ENCODE measurements around the gene JAK1. TPM values are rescaled to one million over a fixed set of nuclear protein-coding genes. Genes with fewer than 3 reads are reported as not detected.

The JAK1 gene
- total RNA-seq, 4 donors from 2014 or later: 52.9 to 169 (median 126) TPM

DNA sequence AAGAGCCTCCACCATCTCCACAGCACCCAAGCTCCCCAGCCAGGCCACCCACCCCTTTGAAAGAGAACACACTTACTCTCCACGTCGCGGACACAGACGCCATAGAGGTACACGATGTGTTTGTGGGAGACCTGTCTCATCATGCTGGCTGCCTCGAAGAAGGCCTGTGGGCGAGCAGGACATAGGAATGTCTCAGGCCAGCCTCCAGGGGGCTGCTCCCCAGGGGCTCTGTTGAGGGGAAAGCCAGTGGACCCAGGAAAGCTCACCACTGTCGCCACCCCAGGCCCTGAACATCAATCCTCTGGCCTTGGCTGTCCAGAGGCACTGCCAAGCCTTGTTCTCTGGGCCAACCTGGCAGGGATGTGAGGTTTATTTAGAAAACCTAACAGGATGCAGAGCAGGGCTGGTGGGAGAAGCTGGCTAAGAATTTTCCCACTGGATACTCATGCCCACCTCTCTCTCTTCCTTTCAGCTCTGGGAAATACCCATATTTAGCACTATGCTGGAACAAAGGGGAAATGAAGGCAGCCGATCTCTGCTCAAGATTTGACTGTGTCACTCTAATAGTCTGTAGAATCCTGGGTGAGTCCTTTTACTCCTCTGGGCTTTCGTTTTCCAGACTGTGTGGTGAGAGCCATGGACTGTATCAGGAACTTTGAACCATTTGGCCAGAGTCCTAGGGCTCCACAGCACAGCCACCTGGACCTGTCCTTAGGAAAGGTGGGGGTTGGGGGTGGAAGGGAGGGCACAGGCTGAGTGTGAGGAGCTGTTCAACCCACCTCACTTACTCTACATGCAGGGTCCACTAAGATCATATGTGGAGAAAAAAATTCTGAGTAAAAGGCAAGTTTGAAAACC is 119.5 kb downstream of the JAK1 start:
- TF ChIP-seq EP300 (IDR thresholded peaks at IDR 0.05; ENCODE audit: low read depth) (no peak), POLR2AphosphoS5 (IDR thresholded peaks at IDR 0.05) (no peak), POLR2A (IDR thresholded peaks at IDR 0.05) (no peak)
- TF ChIP-seq, protein P1, sequence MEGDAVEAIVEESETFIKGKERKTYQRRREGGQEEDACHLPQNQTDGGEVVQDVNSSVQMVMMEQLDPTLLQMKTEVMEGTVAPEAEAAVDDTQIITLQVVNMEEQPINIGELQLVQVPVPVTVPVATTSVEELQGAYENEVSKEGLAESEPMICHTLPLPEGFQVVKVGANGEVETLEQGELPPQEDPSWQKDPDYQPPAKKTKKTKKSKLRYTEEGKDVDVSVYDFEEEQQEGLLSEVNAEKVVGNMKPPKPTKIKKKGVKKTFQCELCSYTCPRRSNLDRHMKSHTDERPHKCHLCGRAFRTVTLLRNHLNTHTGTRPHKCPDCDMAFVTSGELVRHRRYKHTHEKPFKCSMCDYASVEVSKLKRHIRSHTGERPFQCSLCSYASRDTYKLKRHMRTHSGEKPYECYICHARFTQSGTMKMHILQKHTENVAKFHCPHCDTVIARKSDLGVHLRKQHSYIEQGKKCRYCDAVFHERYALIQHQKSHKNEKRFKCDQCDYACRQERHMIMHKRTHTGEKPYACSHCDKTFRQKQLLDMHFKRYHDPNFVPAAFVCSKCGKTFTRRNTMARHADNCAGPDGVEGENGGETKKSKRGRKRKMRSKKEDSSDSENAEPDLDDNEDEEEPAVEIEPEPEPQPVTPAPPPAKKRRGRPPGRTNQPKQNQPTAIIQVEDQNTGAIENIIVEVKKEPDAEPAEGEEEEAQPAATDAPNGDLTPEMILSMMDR (IDR thresholded peaks at IDR 0.05): no peak
- Histone ChIP-seq H3K4me3 (no peak overlapping the region), H3K9me3 (no peaks in the 10 kb centered on the region), H3K4me1 (no peaks in the 10 kb centered on the region), H3K27ac (no peak overlapping the region), H3K36me3 (peaks cover 0 to 46% (median 10%) of the 10 kb centered on the region in 4 donors), H3K27me3 (no peaks in the 10 kb centered on the region)
- 86% methylated on average over 10 of the region's 10 CpGs; no CpG with 5 or more reads in 1 of the 2 donors for WGBS, 2 donors (ENCODE audit: low coverage in 1 of 2)
- no peak for DNase-seq
- intact Hi-C loops (cut with DNase I; ENCODE audit: low total_unique reads) (no loop called here), in situ Hi-C loops (cut with MboI; ENCODE audit: low pct_ligation_motif_present in 1 of 4, low pct_unique_long_range_greater_than_20kb in 1 of 4, low sequenced_read_pairs in 3 of 4) (loop anchor here in 1 of 4 donors (25.0 kb wide), 1 partner anchor 585 kb away; no protein-coding TSS in a partner anchor)

- no peak for TF ChIP-seq EP300 (IDR thresholded peaks at IDR 0.05; ENCODE audit: low read depth)
- no peak overlapping the region for H3K4me3 ChIP-seq
- no peaks in the 10 kb centered on the region for H3K9me3 ChIP-seq
- 90 to 96% methylated on average over 2 to 13 of the region's 13 CpGs for WGBS, 2 donors (ENCODE audit: low coverage in 1 of 2)
- peaks cover 0 to 52% (median 13%) of the 10 kb centered on the region in 4 donors for H3K36me3 ChIP-seq
- H3K27ac ChIP-seq: no peak overlapping the region
- H3K4me1 ChIP-seq: no peaks in the 10 kb centered on the region
- H3K27me3 ChIP-seq: no peaks in the 10 kb centered on the region
- in situ Hi-C loops (cut with MboI; ENCODE audit: low pct_ligation_motif_present in 1 of 4, low pct_unique_long_range_greater_than_20kb in 1 of 4, low sequenced_read_pairs in 3 of 4): loop anchor here in 1 of 4 donors (25.0 kb wide), 1 partner anchor 584 kb away; no protein-coding TSS in a partner anchor
- no peak for DNase-seq
- intact Hi-C loops (cut with DNase I; ENCODE audit: low total_unique reads): no loop called here
These were observed 120.4 kb downstream of the JAK1 start for GRCh38 chr1:64845831-64846425.

GRCh38 chr1:64844609-64845008 is 121.7 kb downstream of the JAK1 start:
- intact Hi-C loops (cut with DNase I; ENCODE audit: low total_unique reads) (no loop called here), in situ Hi-C loops (cut with MboI; ENCODE audit: low pct_ligation_motif_present in 1 of 4, low pct_unique_long_range_greater_than_20kb in 1 of 4, low sequenced_read_pairs in 3 of 4) (loop anchor here in 1 of 4 donors (25.0 kb wide), 1 partner anchor 582 kb away; no protein-coding TSS in a partner anchor)
- no peaks in the 10 kb centered on the region for H3K27me3 ChIP-seq
- H3K4me1 ChIP-seq: no peaks in the 10 kb centered on the region
- H3K4me3 ChIP-seq: no peak overlapping the region
- H3K36me3 ChIP-seq: peaks cover 0 to 57% (median 14%) of the 10 kb centered on the region in 4 donors
- no peak for DNase-seq
- WGBS, 2 donors (ENCODE audit: low coverage in 1 of 2): 83 to 93% methylated on average over 1 to 7 of the region's 7 CpGs
- no peak overlapping the region for H3K27ac ChIP-seq
- TF ChIP-seq POLR2A (IDR thresholded peaks at IDR 0.05) (no peak), EP300 (IDR thresholded peaks at IDR 0.05; ENCODE audit: low read depth) (no peak), POLR2AphosphoS5 (IDR thresholded peaks at IDR 0.05) (no peak)
- TF ChIP-seq, protein P1 (IDR thresholded peaks at IDR 0.05): no peak
- no peaks in the 10 kb centered on the region for H3K9me3 ChIP-seq

DNA sequence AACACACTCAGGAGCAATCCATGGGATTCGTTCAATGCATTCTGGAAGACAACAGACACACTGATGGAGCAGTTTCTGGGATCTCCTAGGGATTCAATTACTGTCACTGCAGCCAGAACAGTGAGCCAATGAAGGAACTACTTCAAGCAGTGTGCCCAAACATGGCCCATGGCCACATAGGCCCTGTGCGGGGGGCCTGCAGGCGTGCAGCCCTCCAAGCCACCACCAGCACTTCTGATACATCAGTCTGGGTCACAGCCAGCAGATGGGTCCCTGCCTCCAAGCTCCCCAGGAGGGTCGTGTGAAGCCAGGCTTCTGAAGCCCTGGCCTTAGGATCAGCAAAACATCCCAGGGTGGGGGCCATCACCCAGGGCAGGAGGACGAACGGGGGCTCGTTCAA is 122.2 kb downstream of the JAK1 start:
- TF ChIP-seq, protein P1 (IDR thresholded peaks at IDR 0.05): no peak
- TF ChIP-seq POLR2A (IDR thresholded peaks at IDR 0.05): no peak
- no peak for TF ChIP-seq EP300 (IDR thresholded peaks at IDR 0.05; ENCODE audit: low read depth)
- TF ChIP-seq POLR2AphosphoS5 (IDR thresholded peaks at IDR 0.05): no peak
- no peak for DNase-seq
- intact Hi-C loops (cut with DNase I; ENCODE audit: low total_unique reads): no loop called here
- 90% methylated on average over 5 of the region's 7 CpGs; no CpG with 5 or more reads in 1 of the 2 donors for WGBS, 2 donors (ENCODE audit: low coverage in 1 of 2)
- Histone ChIP-seq H3K9me3 (no peaks in the 10 kb centered on the region), H3K27me3 (no peaks in the 10 kb centered on the region), H3K27ac (no peak overlapping the region), H3K36me3 (peaks cover 0 to 60% (median 16%) of the 10 kb centered on the region in 4 donors), H3K4me1 (no peaks in the 10 kb centered on the region), H3K4me3 (no peak overlapping the region)
- in situ Hi-C loops (cut with MboI; ENCODE audit: low pct_ligation_motif_present in 1 of 4, low pct_unique_long_range_greater_than_20kb in 1 of 4, low sequenced_read_pairs in 3 of 4): loop anchor here in 1 of 4 donors (25.0 kb wide), 1 partner anchor 582 kb away; no protein-coding TSS in a partner anchor
